Transverse colon (tissue), 4 donors: ENCODE data around the gene EFCAB12. TPM values are rescaled to one million over a fixed set of nuclear protein-coding genes. Genes with fewer than 3 reads are reported as not detected.
A peak's percentile ranks its signal among the peaks of the same experiment; 100 is the strongest.

Source experiments
- DNase-seq: peaks from one replicate; pipeline ENCODE4 v3.0.0-alpha.2; 2019
- H3K27ac ChIP-seq, 4 donors: fragments of 200-600 bp; sonication (generic); 2 replicates each; pipeline ENCODE4 v1.5.1; 2016 to 2018; ENCODE audit warnings: inconsistent platforms in 4 of 4
- H3K27me3 ChIP-seq: fragments of 200-600 bp; sonication (generic); 2 replicates; pipeline ENCODE4 v1.5.1; 2017; ENCODE audit warnings: inconsistent platforms
- H3K36me3 ChIP-seq, 4 donors: fragments of 200-600 bp; sonication (generic); 2 replicates each; pipeline ENCODE4 v1.5.1; 2017 to 2019; ENCODE audit warnings: inconsistent platforms in 4 of 4
- H3K4me1 ChIP-seq, 4 donors: fragments of 200-600 bp; sonication (generic); 2 replicates each; pipeline ENCODE4 v1.5.1; 2017 to 2020; ENCODE audit warnings: inconsistent platforms in 4 of 4
- H3K4me3 ChIP-seq, 4 donors: fragments of 200-600 bp; sonication (generic); 1 replicate in 1 of 4; 2 replicates in 3 of 4; pipeline versions ENCODE4 v1.5.1 to v1.6.1; 2017 to 2019; ENCODE audit warnings: inconsistent platforms in 4 of 4
- H3K9me3 ChIP-seq, 2 donors: fragments of 200-600 bp; sonication (generic); 2 replicates each; pipeline ENCODE4 v1.5.1; 2017 to 2019; ENCODE audit warnings: inconsistent platforms in 2 of 2
- EP300 ChIP-seq: sonication (generic); formaldehyde crosslinking; IDR thresholded peaks from one replicate; pipeline ENCODE4 v1.6.1; 2017; ENCODE audit warnings: antibody characterized with exemption, low read depth
- POLR2A ChIP-seq: fragments of 450-650 bp; IDR thresholded peaks from one replicate; pipeline ENCODE4 v1.6.1; 2016; ENCODE audit warnings: antibody characterized with exemption, mild to moderate bottlenecking, moderate library complexity
- POLR2AphosphoS5 ChIP-seq, 3 donors: sonication (generic); formaldehyde crosslinking; IDR thresholded peaks; one replicate each; pipeline ENCODE4 v1.6.1; 2016; ENCODE audit warnings: antibody characterized with exemption in 3 of 3
- WGBS, 2 donors: methylation state at CpG; one replicate each; pipeline ENCODE4 v1.1.5; 2018; ENCODE audit warnings: low coverage in 1 of 2; 5-methylcytosine and 5-hydroxymethylcytosine counted together
- in situ Hi-C, 4 donors: fragments of 200-750 bp; cut with MboI; loops; one replicate each; pipeline versions ENCODE4 v1.15.0 to v1.15.1; 2017; ENCODE audit warnings: low sequenced_read_pairs in 3 of 4, low pct_ligation_motif_present in 1 of 4, low pct_unique_long_range_greater_than_20kb in 1 of 4
- intact Hi-C: fragments of 100-400 bp; cut with DNase I; formaldehyde crosslinking; loops from one replicate; pipeline ENCODE4 v1.15.1; 2023; ENCODE audit warnings: low total_unique reads
- total RNA-seq, 4 donors: library from RNA; depleted of rRNA; stranded (reverse); fragments of >200 nt; gene quantifications; one replicate each; pipeline ENCODE4 v1.1.0, GENCODE V29; 2016
- TF ChIP-seq, protein P1 (sequence below), 5 experiments: fragments of 200-600 bp in 3 of 5; fragments of 450-650 bp in 2 of 5; sonication (generic) in 3 of 5; IDR thresholded peaks; 1 replicate in 2 of 5; 2 replicates in 3 of 5; pipeline ENCODE4 v1.5.1; 2016 to 2017; ENCODE audit warnings: antibody characterized with exemption in 5 of 5, inconsistent platforms in 3 of 5, mild to moderate bottlenecking in 2 of 5, moderate library complexity in 1 of 5

EFCAB12 gene
- total RNA-seq, 4 donors from 2014 or later, result 0.14 to 0.32 TPM; not detected in 2

DNA sequence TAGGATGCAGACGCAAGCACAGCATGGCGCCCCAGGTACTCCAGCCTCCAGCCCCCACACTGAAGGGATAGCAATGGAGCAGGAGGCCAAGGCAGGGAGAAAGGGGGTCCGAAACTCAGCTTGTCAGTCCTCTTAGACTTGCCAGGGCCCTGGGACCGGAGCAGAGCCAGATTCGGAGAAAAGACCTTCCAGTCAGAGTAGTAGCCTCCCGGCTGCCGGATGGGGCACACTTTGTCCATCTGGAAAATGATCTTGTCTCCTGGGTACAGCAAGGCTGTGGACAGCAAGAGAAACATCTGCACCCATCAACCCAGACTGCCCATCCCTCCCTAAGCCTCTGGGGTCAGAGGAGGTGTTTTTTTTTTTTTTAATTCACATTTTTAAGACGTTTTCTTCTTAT, 24.3 kb downstream of the EFCAB12 start:
- 14 to 79% methylated on average over 1 to 8 of the region's 8 CpGs for WGBS, 2 donors
- Histone ChIP-seq H3K27ac (no peak overlapping the region), H3K9me3 (no peaks in the 10 kb centered on the region), H3K36me3 (no peaks in the 10 kb centered on the region), H3K27me3 (no peaks in the 10 kb centered on the region), H3K4me3 (no peak overlapping the region), H3K4me1 (no peaks in the 10 kb centered on the region)
- TF ChIP-seq EP300, result no peak
- TF ChIP-seq, protein P1, sequence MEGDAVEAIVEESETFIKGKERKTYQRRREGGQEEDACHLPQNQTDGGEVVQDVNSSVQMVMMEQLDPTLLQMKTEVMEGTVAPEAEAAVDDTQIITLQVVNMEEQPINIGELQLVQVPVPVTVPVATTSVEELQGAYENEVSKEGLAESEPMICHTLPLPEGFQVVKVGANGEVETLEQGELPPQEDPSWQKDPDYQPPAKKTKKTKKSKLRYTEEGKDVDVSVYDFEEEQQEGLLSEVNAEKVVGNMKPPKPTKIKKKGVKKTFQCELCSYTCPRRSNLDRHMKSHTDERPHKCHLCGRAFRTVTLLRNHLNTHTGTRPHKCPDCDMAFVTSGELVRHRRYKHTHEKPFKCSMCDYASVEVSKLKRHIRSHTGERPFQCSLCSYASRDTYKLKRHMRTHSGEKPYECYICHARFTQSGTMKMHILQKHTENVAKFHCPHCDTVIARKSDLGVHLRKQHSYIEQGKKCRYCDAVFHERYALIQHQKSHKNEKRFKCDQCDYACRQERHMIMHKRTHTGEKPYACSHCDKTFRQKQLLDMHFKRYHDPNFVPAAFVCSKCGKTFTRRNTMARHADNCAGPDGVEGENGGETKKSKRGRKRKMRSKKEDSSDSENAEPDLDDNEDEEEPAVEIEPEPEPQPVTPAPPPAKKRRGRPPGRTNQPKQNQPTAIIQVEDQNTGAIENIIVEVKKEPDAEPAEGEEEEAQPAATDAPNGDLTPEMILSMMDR (IDR thresholded peaks at IDR 0.05), result no peak
- TF ChIP-seq POLR2A, result no peak
- no peak for TF ChIP-seq POLR2AphosphoS5 (IDR thresholded peaks at IDR 0.05)
- no peak for DNase-seq
- intact Hi-C loops, result no loop called here
- in situ Hi-C loops, result no loop called here

DNA sequence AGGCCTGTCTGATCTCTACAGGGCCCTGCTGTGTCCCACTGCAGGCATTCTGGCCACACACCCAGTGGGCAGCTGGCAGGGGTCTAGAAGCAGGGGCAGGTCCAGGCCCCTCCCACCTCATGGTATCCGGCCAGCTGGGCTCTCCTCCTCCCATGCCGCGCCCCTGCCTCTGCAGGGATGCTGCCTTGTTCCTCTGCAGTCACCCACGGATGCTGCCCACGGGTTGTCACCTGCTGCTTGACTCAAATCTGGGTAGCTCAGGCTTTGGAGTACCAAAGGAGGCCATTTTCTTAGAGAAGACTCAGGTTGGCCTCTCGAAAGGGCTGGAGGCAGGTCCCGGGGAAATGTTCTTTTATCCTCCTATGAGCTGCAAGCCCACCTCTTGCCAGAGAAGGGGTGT, 25.0 kb downstream of the EFCAB12 start:
- no peak for DNase-seq
- intact Hi-C loops, result no loop called here
- TF ChIP-seq POLR2A (no peak), EP300 (no peak), POLR2AphosphoS5 (IDR thresholded peaks at IDR 0.05) (no peak)
- TF ChIP-seq, protein P1 (IDR thresholded peaks at IDR 0.05), result no peak
- no peaks in the 10 kb centered on the region for H3K36me3 ChIP-seq
- 82% methylated on average over 4 of the region's 7 CpGs; no CpG with 5 or more reads in 1 of the 2 donors for WGBS, 2 donors
- in situ Hi-C loops, result no loop called here
- H3K27me3 ChIP-seq, result no peaks in the 10 kb centered on the region
- H3K4me3 ChIP-seq, result no peak overlapping the region
- H3K27ac ChIP-seq, result no peak overlapping the region
- peaks cover 0 to 5% (median 3%) of the 10 kb centered on the region in 4 donors for H3K4me1 ChIP-seq
- H3K9me3 ChIP-seq, result no peaks in the 10 kb centered on the region

DNA sequence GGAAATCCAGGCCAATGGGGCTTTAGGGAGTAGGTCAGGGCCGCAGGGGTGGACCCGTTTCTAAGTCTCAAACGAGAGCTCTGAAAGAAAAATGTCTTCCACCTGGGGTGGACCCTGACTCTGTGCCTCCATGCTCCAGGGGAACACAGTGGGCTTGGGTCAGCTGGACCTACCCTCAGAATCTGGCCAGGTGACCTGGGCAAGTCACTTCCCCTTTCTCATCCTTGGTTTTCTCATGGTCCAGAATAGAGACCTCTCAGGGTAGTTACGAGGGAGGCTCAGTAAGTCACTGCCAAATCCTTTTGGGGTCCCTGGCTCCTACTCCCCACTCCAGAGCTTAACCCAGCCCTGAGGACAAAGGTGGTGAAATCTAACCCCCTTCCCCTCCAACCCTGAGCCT, 25.8 kb downstream of the EFCAB12 start:
- no peak for DNase-seq
- no peak overlapping the region for H3K27ac ChIP-seq
- no peak overlapping the region for H3K4me3 ChIP-seq
- no peaks in the 10 kb centered on the region for H3K9me3 ChIP-seq
- TF ChIP-seq POLR2AphosphoS5 (IDR thresholded peaks at IDR 0.05), result no peak
- no peak for TF ChIP-seq EP300
- 96% methylated on average over 4 of the region's 4 CpGs; no CpG with 5 or more reads in 1 of the 2 donors for WGBS, 2 donors
- H3K27me3 ChIP-seq, result no peaks in the 10 kb centered on the region
- peaks cover 0 to 11% (median 10%) of the 10 kb centered on the region in 4 donors for H3K4me1 ChIP-seq
- no peaks in the 10 kb centered on the region for H3K36me3 ChIP-seq
- intact Hi-C loops, result no loop called here
- in situ Hi-C loops, result no loop called here

DNA sequence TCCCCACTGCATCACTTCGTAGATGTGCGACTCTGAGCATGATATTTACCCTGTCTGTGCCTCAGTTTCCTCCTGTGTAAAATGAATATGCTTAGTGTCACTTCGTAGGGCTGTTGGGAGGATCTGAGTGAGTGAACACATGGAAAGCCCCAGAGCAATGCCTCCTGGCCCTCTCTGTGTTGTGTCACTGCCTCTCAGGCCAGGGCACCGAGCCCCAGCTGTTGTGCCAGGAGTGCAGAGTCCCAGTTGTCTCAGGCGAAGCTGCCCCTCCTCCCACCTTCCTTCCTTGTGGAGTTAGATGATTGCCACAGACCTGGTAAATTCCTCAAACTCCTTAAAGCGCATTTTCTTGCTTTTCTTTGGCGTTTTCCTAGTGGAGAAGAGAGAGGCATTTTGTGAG, 26.2 kb downstream of the EFCAB12 start:
- intact Hi-C loops (no loop called here), in situ Hi-C loops (no loop called here)
- no peak overlapping the region for H3K27ac ChIP-seq
- 60 to 73% methylated on average over 2 to 7 of the region's 7 CpGs for WGBS, 2 donors
- H3K4me1 ChIP-seq, result peaks cover 0 to 15% (median 10%) of the 10 kb centered on the region in 4 donors
- no peak for DNase-seq
- H3K4me3 ChIP-seq, result no peak overlapping the region
- no peaks in the 10 kb centered on the region for H3K36me3 ChIP-seq
- H3K9me3 ChIP-seq, result no peaks in the 10 kb centered on the region
- no peaks in the 10 kb centered on the region for H3K27me3 ChIP-seq
- TF ChIP-seq POLR2AphosphoS5 (IDR thresholded peaks at IDR 0.05) (no peak), POLR2A (no peak), EP300 (no peak)
- TF ChIP-seq, protein P1 (IDR thresholded peaks at IDR 0.05), result no peak

DNA sequence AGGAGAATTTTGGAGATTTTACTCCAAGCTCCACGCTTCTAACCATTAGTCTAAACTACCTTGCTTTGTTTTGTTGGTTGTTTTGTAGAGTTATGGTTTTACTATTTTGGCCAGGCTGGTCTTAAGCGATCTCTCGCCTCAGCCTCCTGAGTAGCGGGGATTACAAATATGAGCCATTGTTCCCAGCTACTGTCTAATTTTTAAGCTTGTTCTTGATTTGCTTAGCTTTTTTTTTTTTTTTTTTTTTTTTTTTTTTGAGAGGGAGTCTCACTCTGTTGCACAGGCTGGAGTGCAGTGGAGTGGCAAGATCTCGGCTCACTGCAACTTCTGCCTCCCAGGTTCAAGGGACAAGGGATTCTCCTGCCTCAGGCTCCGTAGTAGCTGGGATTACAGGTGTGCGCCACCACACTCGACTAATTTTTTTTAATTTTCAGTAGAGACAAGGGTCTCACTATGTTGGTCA, 28.5 kb downstream of the EFCAB12 start:
- H3K27ac ChIP-seq, result peak overlapping the region; percentile 86 to 91 (median 88)
- 12 to 43% methylated on average over 4 to 8 of the region's 8 CpGs for WGBS, 2 donors
- H3K4me3 ChIP-seq, result peak overlapping the region in 3 of 4 donors; percentile 83 to 95 (median 92)
- H3K36me3 ChIP-seq, result no peaks in the 10 kb centered on the region
- intact Hi-C loops, result no loop called here
- H3K9me3 ChIP-seq, result no peaks in the 10 kb centered on the region
- peak; percentile 8 for TF ChIP-seq POLR2A
- TF ChIP-seq, protein P1 (IDR thresholded peaks at IDR 0.05), result no peak
- H3K4me1 ChIP-seq, result peaks cover 0 to 18% (median 12%) of the 10 kb centered on the region in 4 donors
- H3K27me3 ChIP-seq, result no peaks in the 10 kb centered on the region
- no peak for DNase-seq
- in situ Hi-C loops, result no loop called here
